Amygdala (tissue), 56 donors: ENCODE results near the gene C1D.
"Not testable (repeated sequence)": the region's sequence is repeated elsewhere in the genome, so short reads cannot be mapped to it uniquely, and the experiment has no call there.

Experiments
- DNase-seq, 56 donors: peaks; one replicate each; lab custom pipeline; 2025; lab: John Stamatoyannopoulos, UW

C1D gene

DNA sequence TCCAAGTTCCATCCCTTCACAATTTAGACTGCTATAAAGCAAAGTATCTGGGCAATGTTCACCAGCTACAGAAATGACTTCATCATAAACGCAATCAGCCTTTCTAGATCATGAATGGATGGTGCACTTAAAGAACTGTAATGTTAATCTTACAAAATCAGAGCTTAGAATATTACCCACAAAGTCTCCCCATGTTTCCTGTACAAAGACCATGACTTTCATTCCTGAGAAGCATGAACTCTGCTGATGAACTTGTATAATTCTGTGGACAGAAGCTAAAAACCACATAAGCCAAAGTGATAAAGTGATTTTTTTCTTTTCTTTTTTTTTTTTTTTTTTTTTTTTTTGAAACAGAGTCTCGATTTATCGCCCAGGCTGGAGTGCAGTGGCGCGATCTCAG, 53.3 kb downstream of the C1D start:
- DNase-seq: no peak

DNA sequence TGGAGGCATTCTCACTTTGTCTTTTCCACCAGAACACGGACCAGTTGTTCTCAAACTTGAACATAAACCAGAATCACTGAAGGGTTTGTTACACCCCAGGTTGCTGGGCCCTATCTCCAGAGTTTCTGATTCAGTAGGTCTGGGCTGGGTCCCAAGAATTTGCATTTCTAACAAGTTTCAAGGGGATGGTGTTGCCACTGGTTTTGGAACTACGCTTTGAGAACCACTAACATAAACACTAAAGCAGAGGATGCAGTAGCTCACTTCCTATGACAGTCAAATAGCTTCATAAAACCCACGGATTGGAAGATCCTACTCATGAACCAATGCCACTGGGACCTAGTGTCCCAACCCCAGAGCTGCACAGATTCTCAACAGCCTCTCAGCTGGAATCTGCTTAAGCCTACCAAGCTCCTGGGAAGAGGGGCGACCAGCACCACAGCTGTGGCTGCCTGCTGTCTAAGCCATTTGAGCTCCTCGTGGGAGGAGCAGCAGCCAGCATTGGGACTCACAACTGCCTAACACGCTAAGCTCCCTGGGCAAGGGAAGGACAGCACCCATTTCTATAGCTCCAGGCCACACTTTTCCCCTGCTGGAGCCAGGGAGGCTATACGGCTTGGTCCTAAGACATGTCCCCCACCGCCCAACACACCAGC, 62.5 kb downstream of the C1D start:
- no peak for DNase-seq

DNA sequence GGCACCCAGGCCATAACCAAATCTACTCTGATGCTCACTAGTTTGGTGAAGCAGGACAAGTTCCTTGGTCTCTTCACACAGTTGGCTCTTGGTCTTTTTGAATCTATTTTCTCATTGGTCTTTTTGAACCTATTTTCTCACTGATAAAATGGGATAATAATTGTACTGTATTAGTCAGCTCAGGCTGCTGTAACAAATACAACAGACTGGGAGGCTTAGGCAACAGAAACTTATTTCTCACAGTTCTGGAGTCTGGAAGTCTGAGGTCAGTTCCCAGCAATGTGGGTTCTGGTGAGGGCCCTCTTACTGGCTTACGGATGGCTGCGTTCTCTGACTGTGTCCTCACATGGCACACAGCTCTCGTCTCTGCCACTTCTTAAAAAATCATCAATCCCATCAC, 63.5 kb downstream of the C1D start:
- no peak for DNase-seq

DNA sequence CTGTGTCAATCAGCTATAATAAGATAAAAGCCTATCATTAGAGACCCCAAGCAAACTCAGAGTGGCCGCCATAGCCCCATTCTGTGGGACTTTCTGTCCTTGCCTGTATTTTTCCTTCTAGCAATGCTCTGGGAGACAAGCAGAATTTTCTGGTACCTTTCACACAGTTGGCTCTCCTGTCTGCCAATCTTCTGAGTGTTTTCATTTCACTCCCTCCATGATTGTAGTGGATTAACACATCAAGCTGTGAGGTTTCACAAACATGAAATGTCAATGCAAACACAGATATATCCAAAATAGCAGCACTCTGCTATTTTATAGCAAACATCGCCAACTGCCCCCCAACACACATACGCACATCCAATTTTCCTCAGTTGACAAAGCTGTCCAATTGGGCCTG, 64.9 kb downstream of the C1D start:
- DNase-seq: no peak

DNA sequence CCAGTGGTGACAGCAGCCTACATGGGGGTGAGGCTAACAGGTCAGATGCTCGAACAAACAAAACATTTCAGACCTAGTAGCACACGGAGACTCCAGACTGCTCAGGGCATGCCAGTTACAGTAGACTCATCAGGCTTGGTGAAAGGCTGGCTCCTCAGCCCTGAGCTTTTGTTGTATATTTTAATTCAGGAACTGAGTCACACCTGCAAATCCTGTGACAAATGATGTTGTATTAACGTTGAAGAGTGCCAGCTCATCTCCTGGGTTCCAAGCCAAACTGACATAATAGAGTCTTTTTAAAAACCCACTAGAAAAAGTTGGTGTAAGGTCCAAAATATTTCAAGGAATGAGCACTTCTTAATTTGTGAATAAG, 65.3 kb downstream of the C1D start:
- peak in 1 of 56 donors; percentile 8 for DNase-seq

DNA sequence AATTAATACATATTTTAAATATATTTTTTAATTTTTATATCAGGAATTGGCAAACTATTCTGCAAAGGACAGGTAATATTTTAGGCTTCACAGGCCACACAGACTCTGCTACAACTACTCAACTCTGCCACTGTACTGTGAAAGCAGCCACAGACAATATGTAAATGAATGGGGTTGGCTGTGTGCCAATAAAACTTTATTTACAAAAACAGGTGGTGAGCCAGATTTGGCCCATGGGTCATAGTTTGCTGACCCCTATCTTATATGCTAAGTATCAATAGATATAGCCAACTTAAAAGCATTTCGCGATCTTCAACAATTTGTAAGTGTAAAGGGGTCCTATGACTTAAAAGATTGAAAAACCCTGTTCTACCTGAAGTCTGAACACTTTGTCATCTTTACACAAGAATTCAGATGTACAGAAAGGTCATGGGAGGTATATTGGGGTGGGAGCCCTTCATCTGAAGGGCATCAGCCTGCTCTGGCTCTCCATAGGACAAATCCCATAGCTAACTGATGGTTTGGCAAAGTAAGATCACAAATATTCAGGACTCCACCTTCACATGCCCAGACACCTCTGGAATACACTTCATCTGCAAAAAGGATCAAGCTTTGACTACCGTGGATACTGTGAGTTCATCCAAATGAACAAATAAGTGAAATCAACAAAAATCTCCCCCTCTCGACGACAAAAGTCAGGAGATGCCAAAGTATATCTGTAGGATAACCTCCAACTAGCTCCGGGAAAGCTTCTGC, 65.9 kb downstream of the C1D start:
- DNase-seq: no peak

DNA sequence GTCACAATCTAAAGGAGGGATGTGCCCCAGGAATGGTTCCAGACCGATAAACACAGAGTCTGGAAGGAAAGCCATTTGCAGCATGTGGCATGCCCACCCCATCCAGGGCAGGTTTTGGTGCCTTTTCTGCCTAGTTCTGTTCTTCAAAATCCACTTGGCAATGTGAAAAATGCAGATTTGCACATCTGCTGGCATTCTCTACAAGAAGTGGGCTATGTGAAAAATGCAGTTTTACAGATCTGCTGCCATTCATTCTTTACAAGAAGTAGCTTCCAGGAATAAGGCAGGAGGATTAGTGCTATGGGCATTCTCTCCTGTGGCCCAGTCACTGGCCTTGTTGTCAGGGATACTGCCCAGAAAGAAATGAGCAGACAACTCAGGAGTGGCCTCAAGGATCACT, 68.1 kb downstream of the C1D start:
- no peak for DNase-seq

DNA sequence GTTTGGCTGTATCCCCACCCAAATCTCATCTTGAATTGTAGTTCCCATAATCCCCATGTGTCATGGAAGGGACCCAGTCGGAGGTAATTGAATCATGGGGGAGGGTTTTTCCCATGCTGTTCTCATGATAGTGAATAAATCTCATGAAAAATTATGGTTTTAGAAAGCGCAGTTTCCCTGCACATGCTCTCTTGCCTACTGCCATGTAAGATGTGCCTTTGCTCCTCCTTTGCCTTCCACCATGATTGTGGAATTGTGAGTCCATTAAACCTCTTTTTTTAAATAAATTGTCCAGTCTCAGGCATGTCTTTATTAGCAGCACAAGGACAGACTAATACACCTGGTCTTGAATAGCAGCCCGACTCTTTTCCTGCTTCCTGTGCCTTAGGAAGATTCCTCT, 68.7 kb downstream of the C1D start:
- not testable (repeated sequence) for DNase-seq

DNA sequence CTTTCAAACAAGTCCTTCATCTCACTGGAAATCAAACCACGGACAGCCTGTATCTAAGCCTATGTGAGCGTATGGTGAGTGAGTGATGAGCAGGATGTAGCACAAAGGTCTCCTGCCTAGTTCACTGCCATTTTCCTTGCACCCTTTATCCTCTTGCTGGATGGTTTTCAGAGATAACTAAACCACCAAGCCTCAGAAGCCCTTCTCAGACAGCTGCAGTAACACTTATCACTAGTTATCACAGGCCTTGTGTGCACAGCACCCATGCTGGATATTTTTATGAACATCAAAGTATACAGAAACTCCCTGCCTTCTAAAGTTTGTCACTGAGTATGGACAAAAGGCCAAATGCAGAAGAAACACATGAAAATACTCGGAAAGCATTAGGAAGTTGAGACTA, 69.5 kb downstream of the C1D start:
- DNase-seq: no peak

DNA sequence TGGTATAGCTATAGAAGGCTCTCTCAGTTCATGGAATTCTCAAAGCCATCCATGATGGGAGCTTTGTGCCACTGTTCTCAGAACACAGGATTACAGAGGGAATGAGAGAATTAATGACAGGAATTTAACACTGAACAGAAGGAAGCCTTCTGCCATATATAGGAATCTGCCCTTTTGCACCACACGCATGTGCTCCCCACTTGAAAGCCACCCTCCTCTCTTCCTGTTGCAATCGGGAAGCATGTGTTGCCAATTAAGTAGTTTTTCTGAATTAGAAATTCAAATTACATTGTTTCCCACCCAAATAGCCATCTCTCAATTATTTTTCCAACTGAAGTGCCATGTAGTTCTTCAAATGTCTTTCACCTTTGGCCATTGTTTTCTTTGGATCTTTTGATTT, 71.3 kb downstream of the C1D start:
- DNase-seq: no peak
